HepG2 (cell line): ENCODE measurements around the gene GMFB. TPM values are rescaled to one million over a fixed set of nuclear protein-coding genes. Genes with fewer than 3 reads are reported as not detected.

Experiments used
- ADNP ChIP-seq: sonication (generic); formaldehyde crosslinking; IDR thresholded peaks from 2 replicates; pipeline ENCODE4 v1.4.0; 2020; ENCODE audit warnings: missing genetic modification reagents
- ASH2L ChIP-seq: fragments of 300-600, 200-600 bp; sonication (generic); IDR thresholded peaks from 2 replicates; pipeline ENCODE4 v1.7.0; 2017; ENCODE audit warnings: low read depth, mild to moderate bottlenecking, moderate library complexity, mixed read lengths, low read length; ENCODE audit not compliant: insufficient read length
- BRD4 ChIP-seq: sonication (generic); formaldehyde crosslinking; IDR thresholded peaks from 2 replicates; pipeline ENCODE4 v1.4.0; 2020; ENCODE audit warnings: missing genetic modification reagents
- CEBPG ChIP-seq: IDR thresholded peaks from 2 replicates; pipeline ENCODE4 v1.6.1; 2016
- HNF4A ChIP-seq: sonication (generic); formaldehyde crosslinking; IDR thresholded peaks from 2 replicates; pipeline ENCODE4 v1.4.0; 2020; ENCODE audit warnings: missing genetic modification reagents
- KMT2A ChIP-seq: sonication (generic); formaldehyde crosslinking; IDR thresholded peaks from 2 replicates; pipeline ENCODE4 v1.4.0; 2020; ENCODE audit warnings: missing genetic modification reagents
- MAFK ChIP-seq, 2 experiments: IDR thresholded peaks in 1 of 2; conservative IDR thresholded peaks in 1 of 2; 2 replicates each; pipeline ENCODE4 v1.6.1; 2011; ENCODE audit warnings: improper control_type of control experiment in 2 of 2, low read length in 2 of 2
- MED8 ChIP-seq: sonication (generic); formaldehyde crosslinking; IDR thresholded peaks from 2 replicates; pipeline ENCODE4 v1.8.1; 2023; ENCODE audit warnings: mild to moderate bottlenecking, missing genetic modification reagents; ENCODE audit not compliant: insufficient replicate concordance
- NBN ChIP-seq: fragments of 450-650 bp; conservative IDR thresholded peaks from 2 replicates; pipeline ENCODE4 v1.6.1; 2017
- REXO4 ChIP-seq: sonication (generic); formaldehyde crosslinking; IDR thresholded peaks from 2 replicates; pipeline ENCODE4 v1.8.0; 2022; ENCODE audit warnings: missing genetic modification reagents, mild to moderate bottlenecking, borderline replicate concordance
- SAFB2 ChIP-seq: sonication (generic); formaldehyde crosslinking; IDR thresholded peaks from 2 replicates; pipeline ENCODE4 v1.5.1; 2020; ENCODE audit warnings: missing genetic modification reagents, low read depth, mild to moderate bottlenecking, borderline replicate concordance
- SOX5 ChIP-seq: IDR thresholded peaks from 2 replicates; pipeline ENCODE4 v1.6.1; 2016; ENCODE audit warnings: borderline replicate concordance
- SP5 ChIP-seq: IDR thresholded peaks from 2 replicates; pipeline ENCODE4 v1.6.1; 2016; ENCODE audit warnings: low read depth, borderline replicate concordance
- TAF15 ChIP-seq: fragments of 200-400 bp; formaldehyde crosslinking; IDR thresholded peaks from one replicate; pipeline ENCODE4 v1.6.1; 2018; ENCODE audit warnings: mild to moderate bottlenecking, low read depth, low read length; ENCODE audit not compliant: poor library complexity, severe bottlenecking
- TBX3 ChIP-seq: fragments of 450-650 bp; IDR thresholded peaks from 2 replicates; pipeline ENCODE4 v1.6.1; 2017; ENCODE audit warnings: antibody characterized with exemption, mild to moderate bottlenecking, inconsistent platforms, borderline replicate concordance
- ZNF24 ChIP-seq: fragments of 450-650 bp; IDR thresholded peaks from 2 replicates; pipeline ENCODE4 v1.6.1; 2017; ENCODE audit warnings: antibody characterized with exemption, mild to moderate bottlenecking
- ZNF329 ChIP-seq: sonication (generic); formaldehyde crosslinking; IDR thresholded peaks from 2 replicates; pipeline ENCODE4 v1.9.0; 2021; ENCODE audit warnings: low read depth, mild to moderate bottlenecking, missing genetic modification reagents
- ZNF496 ChIP-seq: sonication (generic); formaldehyde crosslinking; IDR thresholded peaks from 2 replicates; pipeline ENCODE4 v1.8.1; 2023; ENCODE audit warnings: mild to moderate bottlenecking, moderate library complexity, missing genetic modification reagents; ENCODE audit not compliant: insufficient replicate concordance
- ZNF619 ChIP-seq: sonication (generic); formaldehyde crosslinking; IDR thresholded peaks from 2 replicates; pipeline ENCODE4 v1.4.0; 2020; ENCODE audit warnings: mild to moderate bottlenecking, missing genetic modification reagents
- ZNF678 ChIP-seq: sonication (generic); formaldehyde crosslinking; IDR thresholded peaks from 2 replicates; pipeline ENCODE4 v1.4.0; 2020; ENCODE audit warnings: mild to moderate bottlenecking, missing genetic modification reagents
- polyA plus RNA-seq, 8 experiments: library from polyadenylated mRNA; depleted of rRNA in 3 of 8; stranded (reverse) in 7 of 8; unstranded in 1 of 8; fragments of >200 nt; fragmentation: Illumina TruSeq in 4 of 8; extraction: Trizol in 4 of 8; gene quantifications; 2 replicates each; pipeline versions ENCODE4 v1.2.1 to v1.2.3, GENCODE V29; 2011 to 2016; ENCODE audit warnings: low read depth in 4 of 8, missing spikeins in 1 of 8, mixed read lengths in 1 of 8; ENCODE audit not compliant: insufficient read depth in 1 of 8
- total RNA-seq, 5 experiments: library from RNA; depleted of rRNA; stranded (reverse); fragments of >200 nt; fragmentation: Illumina TruSeq; extraction: Trizol; gene quantifications; 2 replicates each; pipeline ENCODE4 v1.2.3, GENCODE V29; 2016; ENCODE audit warnings: low read depth in 1 of 5
- TF ChIP-seq, protein P1 (sequence below): sonication (generic); formaldehyde crosslinking; IDR thresholded peaks from 2 replicates; pipeline ENCODE4 v1.5.0; 2020; ENCODE audit warnings: missing genetic modification reagents
- TF ChIP-seq, protein P2 (sequence below): sonication (generic); formaldehyde crosslinking; IDR thresholded peaks from 2 replicates; pipeline ENCODE4 v1.9.0; 2021; ENCODE audit warnings: missing genetic modification reagents, mild to moderate bottlenecking, borderline replicate concordance
- TF ChIP-seq, protein P3 (sequence below): sonication (generic); formaldehyde crosslinking; conservative IDR thresholded peaks from 2 replicates; pipeline ENCODE4 v1.4.0; 2020; ENCODE audit warnings: missing genetic modification reagents
- TF ChIP-seq, protein P4 (sequence below): sonication (generic); formaldehyde crosslinking; IDR thresholded peaks from 2 replicates; pipeline ENCODE4 v1.5.0; 2020; ENCODE audit warnings: mild to moderate bottlenecking, missing genetic modification reagents
- TF ChIP-seq, protein P5 (sequence below): sonication (generic); formaldehyde crosslinking; IDR thresholded peaks from 2 replicates; pipeline ENCODE4 v1.8.0; 2022; ENCODE audit warnings: mild to moderate bottlenecking, missing genetic modification reagents, borderline replicate concordance

Gene GMFB
- total and polyA plus RNA-seq, 2 of the 13 experiments (the other 11 are each of a cell fraction or from before 2014, with no cell fraction given) = 17.3 to 68.2 TPM

DNA sequence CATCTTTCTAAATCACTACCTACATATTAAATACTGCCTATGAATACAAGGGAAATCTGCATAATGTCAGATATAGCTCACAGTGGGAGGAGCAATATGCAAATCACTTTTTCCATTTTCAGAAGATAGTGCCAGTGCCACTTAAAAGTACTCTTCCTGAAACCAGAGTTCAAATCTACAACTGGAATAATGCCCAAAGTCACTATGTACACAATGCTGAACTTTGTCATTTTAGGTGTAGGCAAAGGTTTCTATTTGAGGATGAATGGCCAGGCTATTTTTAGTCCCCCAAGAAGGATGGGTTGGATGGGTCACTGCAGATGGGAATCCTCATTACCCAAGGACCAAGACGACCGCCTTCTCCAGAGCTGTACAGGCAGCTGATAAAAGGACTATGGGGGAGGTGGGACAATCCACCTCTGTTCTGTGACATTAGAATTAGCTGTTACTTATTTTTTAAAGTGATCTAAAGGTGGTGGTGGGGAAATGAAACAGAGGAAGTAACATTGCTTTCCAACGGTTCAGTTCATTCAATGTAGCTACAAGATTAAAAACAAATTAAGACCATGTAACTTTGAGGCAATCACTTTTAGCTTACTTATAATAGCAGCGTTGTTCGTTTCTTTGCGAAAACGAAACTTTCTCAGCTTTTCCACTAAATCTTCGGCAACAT, 5.6 kb downstream of the GMFB start (continued):
- TF ChIP-seq, protein P1, sequence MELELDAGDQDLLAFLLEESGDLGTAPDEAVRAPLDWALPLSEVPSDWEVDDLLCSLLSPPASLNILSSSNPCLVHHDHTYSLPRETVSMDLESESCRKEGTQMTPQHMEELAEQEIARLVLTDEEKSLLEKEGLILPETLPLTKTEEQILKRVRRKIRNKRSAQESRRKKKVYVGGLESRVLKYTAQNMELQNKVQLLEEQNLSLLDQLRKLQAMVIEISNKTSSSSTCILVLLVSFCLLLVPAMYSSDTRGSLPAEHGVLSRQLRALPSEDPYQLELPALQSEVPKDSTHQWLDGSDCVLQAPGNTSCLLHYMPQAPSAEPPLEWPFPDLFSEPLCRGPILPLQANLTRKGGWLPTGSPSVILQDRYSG (CRISPR knock-in tag) = no peak
- no peak for TF ChIP-seq SAFB2 (CRISPR knock-in tag)
- no peak for TF ChIP-seq ZNF24
- TF ChIP-seq, protein P2, sequence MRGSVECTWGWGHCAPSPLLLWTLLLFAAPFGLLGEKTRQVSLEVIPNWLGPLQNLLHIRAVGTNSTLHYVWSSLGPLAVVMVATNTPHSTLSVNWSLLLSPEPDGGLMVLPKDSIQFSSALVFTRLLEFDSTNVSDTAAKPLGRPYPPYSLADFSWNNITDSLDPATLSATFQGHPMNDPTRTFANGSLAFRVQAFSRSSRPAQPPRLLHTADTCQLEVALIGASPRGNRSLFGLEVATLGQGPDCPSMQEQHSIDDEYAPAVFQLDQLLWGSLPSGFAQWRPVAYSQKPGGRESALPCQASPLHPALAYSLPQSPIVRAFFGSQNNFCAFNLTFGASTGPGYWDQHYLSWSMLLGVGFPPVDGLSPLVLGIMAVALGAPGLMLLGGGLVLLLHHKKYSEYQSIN (CRISPR knock-in tag) = no peak
- no peak for TF ChIP-seq MED8 (CRISPR knock-in tag)
- TF ChIP-seq ASH2L = no peak
- TF ChIP-seq KMT2A = no peak
- TF ChIP-seq TBX3 = no peak
- TF ChIP-seq ADNP (CRISPR knock-in tag) = no peak
- TF ChIP-seq TAF15 = no peak
- no peak for TF ChIP-seq ZNF329 (CRISPR knock-in tag)
- peak; percentile 90 for TF ChIP-seq HNF4A (CRISPR knock-in tag)
- TF ChIP-seq SP5 = no peak
- TF ChIP-seq REXO4 (CRISPR knock-in tag) = no peak
- TF ChIP-seq MAFK (conservative IDR thresholded peaks at IDR 0.05 in 1 of 2, IDR thresholded peaks at IDR 0.05 in 1 of 2; ENCODE audit: low read length in 2 of 2) = no peak
- no peak for TF ChIP-seq NBN
- TF ChIP-seq, protein P3, sequence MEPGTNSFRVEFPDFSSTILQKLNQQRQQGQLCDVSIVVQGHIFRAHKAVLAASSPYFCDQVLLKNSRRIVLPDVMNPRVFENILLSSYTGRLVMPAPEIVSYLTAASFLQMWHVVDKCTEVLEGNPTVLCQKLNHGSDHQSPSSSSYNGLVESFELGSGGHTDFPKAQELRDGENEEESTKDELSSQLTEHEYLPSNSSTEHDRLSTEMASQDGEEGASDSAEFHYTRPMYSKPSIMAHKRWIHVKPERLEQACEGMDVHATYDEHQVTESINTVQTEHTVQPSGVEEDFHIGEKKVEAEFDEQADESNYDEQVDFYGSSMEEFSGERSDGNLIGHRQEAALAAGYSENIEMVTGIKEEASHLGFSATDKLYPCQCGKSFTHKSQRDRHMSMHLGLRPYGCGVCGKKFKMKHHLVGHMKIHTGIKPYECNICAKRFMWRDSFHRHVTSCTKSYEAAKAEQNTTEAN = 0 out of 2 replicates have a peak, but pooled peaks have one; percentile 44
- TF ChIP-seq SOX5 (CRISPR knock-in tag) = peak; percentile 63; the same call in 1 of the 2 replicates
- TF ChIP-seq, protein P4, sequence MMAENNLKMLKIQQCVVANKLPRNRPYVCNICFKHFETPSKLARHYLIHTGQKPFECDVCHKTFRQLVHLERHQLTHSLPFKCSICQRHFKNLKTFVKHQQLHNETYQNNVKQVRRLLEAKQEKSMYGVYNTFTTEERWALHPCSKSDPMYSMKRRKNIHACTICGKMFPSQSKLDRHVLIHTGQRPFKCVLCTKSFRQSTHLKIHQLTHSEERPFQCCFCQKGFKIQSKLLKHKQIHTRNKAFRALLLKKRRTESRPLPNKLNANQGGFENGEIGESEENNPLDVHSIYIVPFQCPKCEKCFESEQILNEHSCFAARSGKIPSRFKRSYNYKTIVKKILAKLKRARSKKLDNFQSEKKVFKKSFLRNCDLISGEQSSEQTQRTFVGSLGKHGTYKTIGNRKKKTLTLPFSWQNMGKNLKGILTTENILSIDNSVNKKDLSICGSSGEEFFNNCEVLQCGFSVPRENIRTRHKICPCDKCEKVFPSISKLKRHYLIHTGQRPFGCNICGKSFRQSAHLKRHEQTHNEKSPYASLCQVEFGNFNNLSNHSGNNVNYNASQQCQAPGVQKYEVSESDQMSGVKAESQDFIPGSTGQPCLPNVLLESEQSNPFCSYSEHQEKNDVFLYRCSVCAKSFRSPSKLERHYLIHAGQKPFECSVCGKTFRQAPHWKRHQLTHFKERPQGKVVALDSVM (CRISPR knock-in tag) = no peak
- TF ChIP-seq, protein P5, sequence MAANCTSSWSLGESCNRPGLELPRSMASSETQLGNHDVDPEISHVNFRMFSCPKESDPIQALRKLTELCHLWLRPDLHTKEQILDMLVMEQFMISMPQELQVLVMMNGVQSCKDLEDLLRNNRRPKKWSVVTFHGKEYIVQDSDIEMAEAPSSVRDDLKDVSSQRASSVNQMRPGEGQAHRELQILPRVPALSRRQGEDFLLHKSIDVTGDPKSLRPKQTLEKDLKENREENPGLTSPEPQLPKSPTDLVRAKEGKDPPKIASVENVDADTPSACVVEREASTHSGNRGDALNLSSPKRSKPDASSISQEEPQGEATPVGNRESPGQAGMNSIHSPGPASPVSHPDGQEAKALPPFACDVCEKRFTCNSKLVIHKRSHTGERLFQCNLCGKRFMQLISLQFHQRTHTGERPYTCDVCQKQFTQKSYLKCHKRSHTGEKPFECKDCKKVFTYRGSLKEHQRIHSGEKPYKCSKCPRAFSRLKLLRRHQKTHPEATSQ (CRISPR knock-in tag) = no peak
- TF ChIP-seq ZNF619 (CRISPR knock-in tag) = no peak
- TF ChIP-seq ZNF496 (CRISPR knock-in tag) = no peak
- TF ChIP-seq ZNF678 (CRISPR knock-in tag) = no peak
- TF ChIP-seq CEBPG (CRISPR knock-in tag) = no peak
- TF ChIP-seq BRD4 = no peak
